ENCODE measurements around the gene UGT1A10.
"Not testable (repeated sequence)": the region's sequence is repeated elsewhere in the genome, so short reads cannot be mapped to it uniquely, and the experiment has no call there.

Gene UGT1A10

DNA sequence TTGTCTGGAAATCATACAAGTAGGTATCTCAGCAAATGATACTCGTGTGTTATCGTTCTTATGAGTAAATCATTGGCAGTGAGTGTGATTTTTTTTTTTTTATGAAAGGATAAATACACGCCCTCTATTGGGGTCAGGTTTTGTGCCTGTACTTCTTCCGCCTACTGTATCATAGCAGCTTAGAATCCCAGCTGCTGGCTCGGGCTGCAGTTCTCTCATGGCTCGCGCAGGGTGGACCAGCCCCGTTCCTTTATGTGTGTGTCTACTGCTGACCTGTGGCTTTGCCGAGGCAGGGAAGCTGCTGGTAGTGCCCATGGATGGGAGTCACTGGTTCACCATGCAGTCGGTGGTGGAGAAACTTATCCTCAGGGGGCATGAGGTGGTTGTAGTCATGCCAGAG lies at the start of gene UGT1A10:
TSS of gene UGT1A10 (plus strand) at position 143 of the 400 bp plus-strand sequence. CDS start at position 218, 75 bp downstream.
- not testable (repeated sequence) for DNase-seq (ENCODE audit: low read depth in 2 of 2)

DNA sequence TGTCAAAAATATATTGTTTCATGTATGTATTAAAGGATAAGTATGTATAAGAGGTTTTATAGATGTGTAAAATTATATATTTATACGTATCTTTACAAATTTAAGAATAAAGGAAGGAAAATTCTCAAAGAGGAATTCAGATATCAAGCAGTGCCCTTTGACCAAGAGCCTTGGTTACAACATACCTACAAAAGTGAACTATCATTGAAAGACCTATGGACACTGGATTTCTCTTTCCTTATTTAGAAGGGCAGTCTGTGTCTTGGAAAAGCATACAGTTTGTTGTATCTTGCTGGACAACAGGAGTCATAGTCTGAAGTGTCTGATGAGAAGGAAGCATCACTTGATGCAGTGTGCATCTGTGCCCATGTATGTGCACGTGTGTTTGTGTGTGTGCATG lies 47.8 kb upstream of the UGT1A10 start:
- DNase-seq (ENCODE audit: low read depth in 2 of 2) = no peak

DNA sequence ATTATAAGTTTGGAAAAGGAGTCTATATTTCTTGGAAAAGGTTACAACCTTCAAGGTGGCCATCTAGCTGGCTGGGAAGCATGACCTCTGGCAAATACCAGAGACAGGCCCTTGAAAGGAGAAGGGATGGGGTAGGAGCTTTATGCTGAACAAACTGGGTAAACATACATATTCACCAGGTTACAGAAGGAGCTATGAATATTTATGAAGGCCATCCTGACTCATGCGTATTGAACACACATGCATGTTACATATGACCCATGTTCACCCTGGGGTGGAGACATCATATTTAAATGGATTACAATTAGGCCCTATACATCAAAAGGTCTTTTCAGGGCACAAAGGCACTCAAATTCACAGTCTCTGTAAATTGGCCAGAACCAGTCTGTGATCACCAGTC lies 43.5 kb upstream of the UGT1A10 start:
- not testable (repeated sequence) for DNase-seq (ENCODE audit: low read depth in 2 of 2)

DNA sequence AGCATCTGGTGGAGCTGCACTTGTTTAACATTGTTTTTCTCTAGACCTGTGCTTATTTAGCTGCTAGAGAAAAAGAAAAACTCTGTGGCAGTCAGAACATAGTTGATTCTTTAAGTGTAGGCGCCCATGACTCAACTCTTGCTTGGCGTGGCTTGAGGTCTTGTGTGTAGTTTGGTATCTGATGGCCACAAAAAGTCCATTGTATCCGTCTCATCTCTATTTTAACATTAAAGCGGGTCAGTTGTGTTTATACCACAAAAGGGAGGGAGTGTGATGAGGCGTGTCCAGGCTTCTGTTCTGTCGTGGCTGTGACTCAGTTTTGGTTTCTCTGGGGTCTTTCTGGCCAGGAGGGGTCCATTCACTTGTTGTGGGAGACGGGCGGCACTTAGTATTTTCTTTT lies 43.0 kb upstream of the UGT1A10 start:
- no peak for DNase-seq (ENCODE audit: low read depth in 2 of 2)

DNA sequence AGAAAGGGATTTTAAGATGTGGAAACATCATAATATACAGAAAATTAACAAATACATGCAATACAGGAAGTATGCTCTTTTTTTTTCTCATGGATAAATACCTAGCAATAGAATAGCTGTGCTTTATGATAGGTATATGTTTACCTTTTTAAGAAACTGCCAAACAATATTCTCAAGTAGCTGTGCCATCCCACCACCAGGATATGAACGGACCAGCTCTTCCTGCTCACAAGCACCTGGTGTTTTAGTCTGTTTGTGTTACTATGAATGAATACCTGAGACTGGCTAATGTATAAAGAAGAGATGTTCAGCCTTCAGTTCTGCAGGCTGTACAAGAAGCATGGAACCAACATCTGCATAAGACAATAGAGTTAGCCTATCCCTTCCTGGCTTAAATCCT lies 38.7 kb upstream of the UGT1A10 start:
- DNase-seq (ENCODE audit: low read depth in 2 of 2) = no peak

DNA sequence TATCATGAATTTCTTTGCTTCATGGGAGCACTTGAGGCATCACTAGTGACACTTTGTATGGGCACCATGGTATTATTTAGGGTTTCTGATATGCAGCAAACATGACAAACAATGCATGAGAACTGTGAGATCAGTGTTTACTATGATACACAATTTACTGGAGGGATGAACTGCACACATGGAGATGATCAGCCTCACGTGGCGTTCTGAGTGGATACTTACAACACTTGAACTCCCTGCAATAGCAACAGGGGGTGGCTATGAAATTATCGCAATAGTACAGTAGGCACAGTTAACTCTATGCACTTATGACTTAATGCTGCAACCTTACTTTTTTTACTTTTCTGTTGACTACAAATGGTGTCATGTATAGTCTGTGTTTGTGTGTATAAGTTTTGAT lies 37.3 kb upstream of the UGT1A10 start:
- DNase-seq (ENCODE audit: low read depth in 2 of 2) = no peak

DNA sequence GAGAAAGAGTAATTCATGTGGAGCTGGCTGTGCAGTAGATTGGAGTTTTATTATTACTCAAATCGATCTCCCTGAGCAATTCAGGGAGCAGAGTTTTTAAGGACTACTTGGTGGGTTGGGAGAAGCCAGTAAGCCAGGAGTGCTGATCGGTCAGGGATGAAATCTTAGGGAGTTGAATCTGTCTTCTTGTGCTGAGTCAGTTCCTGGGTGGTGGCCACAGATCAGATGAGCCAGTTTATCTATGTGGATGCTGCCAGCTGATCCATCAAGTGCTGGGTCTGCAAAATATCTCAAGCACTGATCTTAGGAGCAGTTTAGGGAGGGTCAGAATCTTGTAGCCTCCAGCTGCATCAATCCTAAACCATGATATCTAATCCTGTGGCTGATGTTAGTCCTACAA lies 35.9 kb upstream of the UGT1A10 start:
- DNase-seq (ENCODE audit: low read depth in 2 of 2) = no peak

DNA sequence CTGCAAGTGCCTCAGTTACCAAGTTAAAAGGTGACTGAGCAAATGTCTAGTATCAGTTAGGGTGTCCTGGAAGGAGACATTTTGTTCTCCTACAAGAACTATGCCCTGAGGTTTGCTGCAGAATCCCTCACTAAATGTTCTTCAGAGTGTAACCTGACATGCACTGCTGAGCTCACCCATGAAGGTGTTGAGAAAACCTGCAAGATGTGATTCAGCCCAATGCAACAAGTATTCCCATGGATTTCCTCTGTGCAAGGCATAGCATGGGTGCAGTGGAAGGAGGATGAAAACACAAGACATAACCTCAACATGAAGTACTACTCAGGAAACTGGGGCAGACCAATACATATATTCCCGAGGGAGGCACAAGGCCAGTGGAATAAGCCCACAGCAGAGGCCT lies 34.2 kb upstream of the UGT1A10 start:
- no peak for DNase-seq (ENCODE audit: low read depth in 2 of 2)

DNA sequence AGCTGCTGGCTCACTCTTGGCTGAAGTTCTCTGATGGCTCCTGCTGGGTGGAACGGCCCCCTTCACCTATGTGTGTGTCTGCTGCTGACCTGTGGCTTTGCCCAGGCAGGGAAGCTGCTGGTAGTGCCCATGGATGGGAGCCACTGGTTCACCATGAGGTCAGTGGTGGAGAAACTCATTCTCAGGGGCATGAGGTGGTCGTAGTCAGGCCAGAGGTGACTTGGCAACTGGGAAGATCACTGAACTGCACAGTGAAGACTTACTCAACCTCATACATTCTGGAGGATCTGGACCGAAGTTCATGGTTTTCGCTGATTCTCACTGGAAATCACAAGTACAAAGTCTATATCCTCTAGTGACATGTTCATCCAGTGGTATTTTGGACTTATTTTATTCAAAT lies 32.7 kb upstream of the UGT1A10 start:
- DNase-seq (ENCODE audit: low read depth in 2 of 2) = no peak

DNA sequence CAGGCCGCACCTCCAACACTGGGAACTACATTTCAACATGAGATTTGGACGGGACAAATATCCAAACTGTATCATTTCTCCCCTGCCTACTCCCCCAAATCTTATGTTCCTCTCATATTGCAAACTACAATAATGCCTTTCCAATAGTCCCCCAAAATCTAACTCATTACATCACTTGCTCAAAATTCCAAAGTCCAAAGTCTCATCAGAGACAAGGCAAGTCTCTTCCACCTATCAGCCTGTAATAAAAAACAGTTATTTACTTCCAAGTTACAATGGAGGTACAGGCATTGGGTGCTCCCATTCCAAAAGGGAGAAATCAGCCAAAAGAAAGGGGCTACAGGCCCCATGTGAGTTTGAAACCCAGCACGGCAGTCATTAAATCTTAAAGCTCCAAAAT lies 31.4 kb upstream of the UGT1A10 start:
- DNase-seq (ENCODE audit: low read depth in 2 of 2) = no peak

DNA sequence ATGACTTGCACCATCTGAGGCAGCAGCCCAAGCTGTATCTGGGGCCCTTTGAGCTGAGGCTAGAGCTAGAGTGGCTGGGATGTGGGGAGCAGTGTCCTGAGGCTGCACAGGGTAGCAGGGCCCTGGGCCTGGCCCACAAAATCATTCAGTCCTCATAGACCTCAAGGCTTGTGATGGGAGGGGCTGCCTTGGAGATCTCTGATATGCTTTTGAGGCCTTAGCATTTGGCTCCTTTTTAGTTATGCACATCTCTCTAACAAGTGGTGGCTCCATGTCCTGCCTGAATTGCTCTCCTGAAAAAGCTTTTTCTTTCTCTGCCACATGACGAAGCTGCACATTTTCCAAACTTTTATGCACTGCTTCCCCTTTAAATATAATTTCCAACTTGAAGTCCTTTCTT lies 30.6 kb upstream of the UGT1A10 start:
- no peak for DNase-seq (ENCODE audit: low read depth in 2 of 2)

DNA sequence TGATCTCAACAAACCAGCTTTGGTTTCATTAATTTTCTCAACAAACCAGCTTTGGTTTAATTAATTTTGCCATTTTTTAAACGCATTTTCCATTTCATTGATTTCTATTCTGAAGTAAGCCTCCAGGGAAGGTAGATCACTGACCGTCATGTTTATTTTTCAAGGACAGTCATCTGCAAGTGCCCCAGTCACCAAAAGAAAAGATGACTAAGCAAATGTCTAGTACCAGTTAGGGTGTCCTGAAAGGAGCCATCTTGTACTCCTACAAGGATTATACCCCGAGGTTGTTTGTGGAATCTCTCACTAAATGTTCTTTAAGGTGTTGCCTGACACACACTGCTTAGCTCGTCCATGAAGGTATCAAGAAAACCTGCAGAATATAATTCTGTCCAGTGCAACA lies 25.0 kb upstream of the UGT1A10 start:
- no peak for DNase-seq (ENCODE audit: low read depth in 2 of 2)

DNA sequence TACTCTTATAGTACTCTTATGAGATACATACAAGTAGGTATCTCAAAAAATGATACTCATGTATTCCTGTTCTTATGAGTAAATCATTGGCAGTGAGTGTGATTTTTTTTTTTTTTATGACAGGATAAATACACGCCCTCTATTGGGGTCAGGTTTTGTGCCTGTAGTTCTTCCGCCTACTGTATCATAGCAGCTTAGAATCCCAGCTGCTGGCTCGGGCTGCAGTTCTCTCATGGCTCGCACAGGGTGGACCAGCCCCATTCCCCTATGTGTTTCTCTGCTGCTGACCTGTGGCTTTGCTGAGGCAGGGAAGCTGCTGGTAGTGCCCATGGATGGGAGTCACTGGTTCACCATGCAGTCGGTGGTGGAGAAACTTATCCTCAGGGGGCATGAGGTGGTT lies 18.8 kb upstream of the UGT1A10 start, which contains the start of gene UGT1A8:
TSS of gene UGT1A8 (plus strand) at position 158 of the 400 bp plus-strand sequence. CDS start at position 233, 75 bp downstream.
- DNase-seq (ENCODE audit: low read depth in 2 of 2) = not testable (repeated sequence)

DNA sequence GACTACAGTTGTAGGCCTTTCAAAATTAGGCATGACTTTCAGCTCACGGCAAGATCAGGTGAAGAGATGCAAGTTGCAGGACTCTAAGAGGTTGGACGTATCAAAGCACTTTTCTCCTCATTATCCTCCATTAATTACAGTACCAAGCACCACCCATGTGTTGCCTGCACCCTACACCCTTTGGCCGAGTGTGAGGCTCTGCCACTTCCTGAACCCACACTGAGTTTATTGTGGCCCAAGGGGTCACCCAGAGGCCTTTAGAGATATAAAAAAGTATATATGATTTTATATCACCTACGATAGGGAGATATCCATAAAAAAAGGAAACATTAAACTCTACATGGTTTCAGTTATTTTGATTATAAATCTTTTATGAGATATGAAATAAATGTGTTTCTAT lies 16.0 kb upstream of the UGT1A10 start:
- DNase-seq (ENCODE audit: low read depth in 2 of 2) = no peak

DNA sequence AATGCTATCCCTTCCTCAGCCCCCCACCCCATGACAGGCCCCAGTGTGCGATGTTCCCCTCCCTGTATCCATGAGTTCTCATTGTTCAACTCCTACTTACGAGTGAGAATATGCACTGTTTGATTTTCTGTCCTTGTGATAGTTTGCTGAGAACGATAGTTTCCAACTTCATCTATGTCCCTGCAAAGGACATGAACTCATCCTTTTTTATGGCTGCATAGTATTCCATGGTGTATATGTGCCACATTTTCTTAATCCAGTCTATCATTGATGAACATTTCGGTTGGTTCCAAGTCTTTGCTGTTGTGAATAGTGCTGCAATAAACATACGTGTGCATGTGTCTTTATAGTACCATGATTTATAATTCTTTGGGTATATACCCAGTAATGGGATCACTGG lies 14.4 kb upstream of the UGT1A10 start:
- DNase-seq (ENCODE audit: low read depth in 2 of 2) = not testable (repeated sequence)

DNA sequence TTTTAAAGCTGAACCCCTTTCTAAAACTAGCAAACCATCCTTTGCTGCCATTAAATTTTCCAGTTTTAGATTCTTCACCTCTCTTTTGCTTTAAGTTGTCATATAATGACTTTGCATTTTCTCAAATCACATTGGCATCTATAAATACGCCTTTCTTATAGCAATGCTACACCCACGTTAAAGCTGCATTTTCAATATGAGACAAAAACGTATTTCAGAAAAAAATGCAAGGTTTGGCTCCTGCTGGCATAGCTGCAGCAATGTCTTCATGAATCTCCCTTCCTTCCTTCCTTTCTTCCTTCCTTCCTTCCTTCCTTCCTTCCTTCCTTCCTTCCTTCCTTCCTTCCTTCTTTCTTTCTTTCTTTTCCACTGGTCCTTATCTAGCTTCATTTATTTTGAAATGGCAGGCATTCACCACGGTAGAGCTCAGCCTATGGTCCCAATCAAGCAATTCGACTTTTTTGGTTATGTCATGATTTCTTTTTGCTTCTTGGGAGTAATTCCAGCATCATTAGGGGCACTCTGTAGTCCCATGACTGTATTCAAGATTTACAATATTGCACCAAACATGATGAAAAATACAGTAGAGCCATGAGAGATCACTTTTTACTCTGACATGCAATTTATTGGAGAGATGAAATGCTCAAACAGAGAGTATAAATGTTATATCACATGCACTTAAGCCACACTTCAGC lies 8.8 kb upstream of the UGT1A10 start:
- DNase-seq (ENCODE audit: low read depth in 2 of 2) = no peak

DNA sequence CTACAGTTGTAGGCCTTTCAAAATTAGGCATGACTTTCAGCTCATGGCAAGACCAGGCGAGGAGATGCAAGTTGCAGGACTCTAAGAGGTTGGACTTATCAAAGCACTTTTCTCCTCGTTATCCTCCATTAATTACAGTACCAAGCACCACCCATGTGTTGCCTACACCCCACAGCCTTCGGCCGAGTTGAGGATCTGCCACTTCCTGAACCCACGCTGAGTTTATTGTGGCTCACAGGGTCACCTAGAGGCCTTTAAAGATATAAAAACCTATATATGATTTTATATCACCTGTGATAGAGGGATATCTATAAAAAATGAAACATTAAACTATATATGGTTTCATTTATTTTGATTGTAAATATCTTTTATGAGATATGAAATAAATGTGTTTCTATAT lies 2.6 kb downstream of the UGT1A10 start:
- DNase-seq (ENCODE audit: low read depth in 2 of 2) = no peak

DNA sequence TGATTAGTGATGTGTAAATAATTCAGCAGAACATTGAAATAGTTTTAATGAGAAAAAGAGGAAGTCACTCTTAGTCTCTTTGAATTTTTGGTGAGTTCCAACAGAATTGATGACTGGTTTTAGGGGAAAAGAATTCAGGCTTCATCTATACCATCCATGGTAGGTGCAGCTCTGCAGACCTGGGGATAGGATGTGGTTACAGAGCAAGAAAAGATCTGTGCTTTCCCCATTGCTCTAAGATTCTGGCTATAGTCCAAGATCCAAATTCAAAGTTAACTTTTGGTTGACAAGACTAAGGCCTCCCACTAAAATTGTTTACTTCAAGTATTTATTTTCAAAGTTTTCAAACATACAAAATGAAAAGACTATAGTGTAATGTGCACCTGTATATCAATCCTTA lies 3.6 kb downstream of the UGT1A10 start:
- DNase-seq (ENCODE audit: low read depth in 2 of 2) = no peak

DNA sequence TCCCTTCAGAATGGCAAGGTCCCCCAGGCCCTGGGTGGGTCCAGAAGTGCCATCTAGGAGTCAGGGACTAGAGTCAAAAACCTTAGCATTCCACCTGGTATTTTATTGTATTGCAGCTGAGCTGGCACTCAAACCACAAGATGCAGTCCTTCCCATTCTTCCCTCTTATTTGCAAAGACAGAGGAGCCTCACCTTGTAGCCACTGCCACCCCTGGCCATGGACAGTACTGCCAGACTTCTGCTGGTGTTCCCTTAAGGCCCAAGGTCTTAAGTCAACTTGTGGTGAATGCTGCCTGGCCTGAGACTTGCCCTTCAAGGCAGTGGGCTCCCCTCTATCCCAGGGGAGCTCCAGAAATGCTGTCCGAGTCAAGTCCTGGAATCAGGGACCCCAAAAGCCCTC lies 6.9 kb downstream of the UGT1A10 start:
- DNase-seq (ENCODE audit: low read depth in 2 of 2) = no peak

DNA sequence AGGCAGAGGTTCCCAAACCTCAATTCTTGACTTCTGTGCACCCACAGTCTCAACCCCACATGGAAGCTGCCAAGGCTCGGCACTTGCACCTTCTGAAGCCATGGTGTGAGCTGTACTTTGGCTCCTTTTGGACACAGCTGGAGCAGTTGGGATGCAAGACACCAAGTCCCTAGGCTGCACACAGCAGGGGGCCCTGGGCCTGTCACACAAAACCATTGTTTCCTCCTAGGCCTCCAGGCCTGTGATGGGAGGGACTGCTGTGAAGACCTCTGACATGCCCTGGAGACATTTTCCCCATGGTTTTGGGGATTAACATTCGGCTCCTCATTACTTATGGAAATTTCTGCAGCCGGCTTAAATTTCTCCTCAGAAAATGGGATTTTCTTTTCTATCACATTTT lies 9.8 kb downstream of the UGT1A10 start:
- DNase-seq (ENCODE audit: low read depth in 2 of 2) = not testable (repeated sequence)

DNA sequence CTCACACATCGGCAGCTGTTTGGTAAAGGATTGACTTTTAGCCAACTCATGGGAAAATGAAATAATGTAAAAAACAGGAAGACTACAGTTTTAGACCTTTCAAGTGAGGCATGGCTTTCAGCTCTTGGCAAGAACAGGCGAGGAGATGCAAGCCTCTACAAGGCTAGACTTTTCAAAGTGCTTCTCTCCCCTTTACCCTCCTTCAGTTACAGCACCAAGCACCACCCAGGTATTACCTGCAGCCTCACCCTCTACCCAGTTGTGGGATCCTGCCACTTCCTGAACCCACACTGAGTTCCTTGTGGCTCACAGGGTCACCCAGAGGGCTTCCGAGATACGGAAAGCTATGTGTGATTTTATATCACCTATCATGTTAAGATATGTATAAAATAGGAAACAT lies 14.7 kb downstream of the UGT1A10 start:
- DNase-seq (ENCODE audit: low read depth in 2 of 2) = no peak

DNA sequence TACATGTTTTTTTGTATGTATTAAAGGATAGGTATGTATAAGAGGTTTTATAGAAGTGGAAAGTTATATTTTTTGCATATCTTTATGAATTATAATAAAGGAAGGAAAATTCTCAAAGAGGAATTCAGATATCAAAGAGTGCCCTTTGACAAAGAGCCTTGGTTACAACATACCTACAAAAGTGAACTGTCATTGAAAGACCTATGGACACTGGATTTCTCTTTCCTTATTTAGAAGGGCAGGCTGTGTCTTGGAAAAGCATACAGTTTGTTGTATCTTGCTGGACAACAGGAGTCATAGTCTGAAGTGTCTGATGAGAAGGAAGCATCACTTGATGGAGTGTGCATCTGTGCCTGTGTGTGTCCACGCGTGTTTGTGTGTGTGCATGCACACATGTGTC lies 15.2 kb downstream of the UGT1A10 start:
- DNase-seq (ENCODE audit: low read depth in 2 of 2) = no peak

DNA sequence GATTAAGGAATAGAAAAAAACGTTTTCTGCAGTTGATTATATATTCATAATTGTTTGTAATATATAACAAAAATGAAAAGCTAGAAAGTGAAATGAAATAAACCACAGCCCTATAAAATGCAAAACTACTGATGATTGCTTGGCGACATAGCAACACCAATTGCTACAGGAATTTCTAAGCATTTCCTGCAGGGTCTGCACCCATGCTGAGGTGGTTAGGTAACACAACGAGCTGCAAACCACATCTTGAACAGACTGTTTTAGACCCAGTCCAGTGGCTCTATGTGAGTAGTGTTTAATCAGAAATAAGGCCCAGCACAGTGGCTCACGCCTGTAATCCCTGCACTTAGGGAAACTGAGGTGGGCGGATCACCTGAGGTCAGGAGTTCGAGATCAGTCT lies 18.3 kb downstream of the UGT1A10 start:
- DNase-seq (ENCODE audit: low read depth in 2 of 2) = no peak

DNA sequence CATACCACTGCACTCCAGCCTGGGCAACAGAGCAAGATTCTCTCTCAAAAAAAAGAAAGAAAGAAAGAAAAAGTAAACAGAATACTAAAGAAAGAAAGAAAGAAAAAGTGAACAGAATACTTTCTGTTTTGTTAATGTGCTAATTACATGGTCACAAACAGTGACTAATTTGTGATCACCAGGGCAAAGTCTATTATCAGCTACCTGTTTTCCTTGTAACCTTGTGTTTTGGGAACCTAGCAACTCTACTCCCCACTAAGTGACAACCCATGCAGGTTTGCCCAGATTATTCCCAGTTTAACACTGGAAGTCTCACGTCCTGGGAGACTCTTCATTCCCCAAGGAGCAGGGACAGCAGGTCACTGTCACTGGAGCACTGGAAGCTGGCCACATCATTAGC lies 18.8 kb downstream of the UGT1A10 start:
- DNase-seq (ENCODE audit: low read depth in 2 of 2) = no peak
